ENCODE results near the gene PMFBP1. TPM values are rescaled to one million over a fixed set of nuclear protein-coding genes. Genes with fewer than 3 reads are reported as not detected.

The PMFBP1 gene
- polyA plus RNA-seq, 1 donor (not counting 4 experiments of a cell fraction or from before 2014, with no cell fraction given): 0.92 TPM

DNA sequence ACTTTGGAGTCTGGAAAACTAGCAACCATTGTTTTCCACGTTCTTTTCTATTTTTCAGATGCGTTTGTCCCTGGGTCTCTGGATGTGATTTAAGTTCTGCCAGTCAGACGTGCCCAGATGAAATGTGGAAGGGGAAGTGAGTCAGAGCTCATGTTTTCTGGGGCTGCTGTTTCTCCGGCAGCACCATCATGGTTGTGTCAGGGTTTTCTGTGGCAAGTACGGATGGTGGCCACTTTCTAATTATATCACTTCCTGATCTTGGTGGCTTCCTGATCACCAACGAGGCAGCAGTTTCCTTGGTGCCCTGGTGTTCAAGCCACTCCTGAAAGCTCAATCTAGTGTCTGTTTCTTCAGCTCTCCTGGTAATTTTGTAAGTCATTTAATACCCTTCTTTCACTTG is 31.4 kb upstream of the PMFBP1 start:
- Histone ChIP-seq H3K9me3 (ENCODE audit: control insufficient read depth, low read depth, low read length) (no peaks in the 10 kb centered on the region), H3K9ac (ENCODE audit: control insufficient read depth, extremely low read depth, insufficient read depth, low read length) (no peak overlapping the region), H3K4me3 (ENCODE audit: control insufficient read depth in 2 of 3, extremely low read depth in 1 of 3, insufficient read depth in 2 of 3, low read depth in 1 of 3, low read length in 3 of 3) (no peak overlapping the region), H3K9me1 (ENCODE audit: control insufficient read depth, extremely low read depth, insufficient read depth, low read length) (no peaks in the 10 kb centered on the region), H3K36me3 (ENCODE audit: control insufficient read depth in 2 of 2, extremely low read depth in 1 of 2, insufficient read depth in 2 of 2, low read length in 2 of 2) (no peaks in the 10 kb centered on the region), H3K27ac (ENCODE audit: control insufficient read depth, insufficient read depth, low read length) (peak overlapping the region; percentile 43), H3K4me1 (ENCODE audit: control insufficient read depth, extremely low read depth, insufficient read depth, low read length) (peaks cover 24% of the 10 kb centered on the region), H3K79me2 (ENCODE audit: control insufficient read depth, insufficient read depth, low read length) (no peaks in the 10 kb centered on the region), H4K20me1 (ENCODE audit: control insufficient read depth, extremely low read depth, insufficient read depth, low read length) (no peaks in the 10 kb centered on the region), H2AFZ (ENCODE audit: control insufficient read depth, low read length) (peak overlapping the region; percentile 75), H3K27me3 (ENCODE audit: control insufficient read depth, extremely low read depth, insufficient read depth, low read length) (no peaks in the 10 kb centered on the region), H3K4me2 (ENCODE audit: control insufficient read depth, extremely low read depth, insufficient read depth, low read depth, low read length) (peak overlapping the region; percentile 30)
- DNase-seq (ENCODE audit: low read depth, low spot score) (no peak), FAIRE-seq (peak; percentile 29)
- TF ChIP-seq, protein P1, sequence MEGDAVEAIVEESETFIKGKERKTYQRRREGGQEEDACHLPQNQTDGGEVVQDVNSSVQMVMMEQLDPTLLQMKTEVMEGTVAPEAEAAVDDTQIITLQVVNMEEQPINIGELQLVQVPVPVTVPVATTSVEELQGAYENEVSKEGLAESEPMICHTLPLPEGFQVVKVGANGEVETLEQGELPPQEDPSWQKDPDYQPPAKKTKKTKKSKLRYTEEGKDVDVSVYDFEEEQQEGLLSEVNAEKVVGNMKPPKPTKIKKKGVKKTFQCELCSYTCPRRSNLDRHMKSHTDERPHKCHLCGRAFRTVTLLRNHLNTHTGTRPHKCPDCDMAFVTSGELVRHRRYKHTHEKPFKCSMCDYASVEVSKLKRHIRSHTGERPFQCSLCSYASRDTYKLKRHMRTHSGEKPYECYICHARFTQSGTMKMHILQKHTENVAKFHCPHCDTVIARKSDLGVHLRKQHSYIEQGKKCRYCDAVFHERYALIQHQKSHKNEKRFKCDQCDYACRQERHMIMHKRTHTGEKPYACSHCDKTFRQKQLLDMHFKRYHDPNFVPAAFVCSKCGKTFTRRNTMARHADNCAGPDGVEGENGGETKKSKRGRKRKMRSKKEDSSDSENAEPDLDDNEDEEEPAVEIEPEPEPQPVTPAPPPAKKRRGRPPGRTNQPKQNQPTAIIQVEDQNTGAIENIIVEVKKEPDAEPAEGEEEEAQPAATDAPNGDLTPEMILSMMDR (optimal IDR thresholded peaks at IDR 0.05 in 1 of 3, IDR thresholded peaks at IDR 0.05 in 1 of 3, conservative IDR thresholded peaks at IDR 0.05 in 1 of 3; ENCODE audit: extremely low read depth in 1 of 3, insufficient read depth in 2 of 3, low read length in 3 of 3): no peak
- TF ChIP-seq EZH2 (IDR thresholded peaks at IDR 0.05; ENCODE audit: low read length): no peak
- dilution Hi-C loops (cut with MboI; ENCODE audit: extremely low pct_ligation_motif_present, low sequenced_read_pairs): no loop called here

DNA sequence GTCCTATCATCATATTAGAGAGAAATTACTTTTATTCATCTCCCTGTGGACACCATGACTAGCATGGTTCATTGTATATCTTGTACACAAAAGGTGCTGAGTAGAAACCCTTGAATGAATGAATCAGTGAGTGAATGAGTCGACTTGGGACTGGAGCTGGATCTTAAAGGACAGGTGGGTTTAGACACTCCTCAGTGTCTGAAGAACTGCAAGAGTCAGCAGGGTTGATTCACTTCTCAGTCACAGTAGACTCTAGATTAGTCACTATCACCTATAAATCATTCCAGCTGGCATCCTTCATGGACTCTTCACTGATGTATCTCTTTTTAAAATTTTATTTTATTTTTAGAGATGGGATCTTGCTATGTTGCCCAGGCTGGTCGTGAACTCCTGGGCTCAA is 30.1 kb upstream of the PMFBP1 start:
- Histone ChIP-seq H3K79me2 (ENCODE audit: control insufficient read depth, insufficient read depth, low read length) (no peaks in the 10 kb centered on the region), H3K4me2 (ENCODE audit: control insufficient read depth, extremely low read depth, insufficient read depth, low read depth, low read length) (peak overlapping the region; percentile 30), H3K36me3 (ENCODE audit: control insufficient read depth in 2 of 2, extremely low read depth in 1 of 2, insufficient read depth in 2 of 2, low read length in 2 of 2) (no peaks in the 10 kb centered on the region), H3K9ac (ENCODE audit: control insufficient read depth, extremely low read depth, insufficient read depth, low read length) (no peak overlapping the region), H3K9me1 (ENCODE audit: control insufficient read depth, extremely low read depth, insufficient read depth, low read length) (no peaks in the 10 kb centered on the region), H2AFZ (ENCODE audit: control insufficient read depth, low read length) (no peak overlapping the region), H3K9me3 (ENCODE audit: control insufficient read depth, low read depth, low read length) (no peaks in the 10 kb centered on the region), H3K27me3 (ENCODE audit: control insufficient read depth, extremely low read depth, insufficient read depth, low read length) (no peaks in the 10 kb centered on the region), H4K20me1 (ENCODE audit: control insufficient read depth, extremely low read depth, insufficient read depth, low read length) (no peaks in the 10 kb centered on the region), H3K4me1 (ENCODE audit: control insufficient read depth, extremely low read depth, insufficient read depth, low read length) (peaks cover 24% of the 10 kb centered on the region), H3K4me3 (ENCODE audit: control insufficient read depth in 2 of 3, extremely low read depth in 1 of 3, insufficient read depth in 2 of 3, low read depth in 1 of 3, low read length in 3 of 3) (no peak overlapping the region), H3K27ac (ENCODE audit: control insufficient read depth, insufficient read depth, low read length) (peak overlapping the region; percentile 2)
- dilution Hi-C loops (cut with MboI; ENCODE audit: extremely low pct_ligation_motif_present, low sequenced_read_pairs): no loop called here
- DNase-seq (ENCODE audit: low read depth, low spot score) (peak; percentile 66), FAIRE-seq (no peak)
- TF ChIP-seq, protein P1 (optimal IDR thresholded peaks at IDR 0.05 in 1 of 3, IDR thresholded peaks at IDR 0.05 in 1 of 3, conservative IDR thresholded peaks at IDR 0.05 in 1 of 3; ENCODE audit: extremely low read depth in 1 of 3, insufficient read depth in 2 of 3, low read length in 3 of 3): no peak
- no peak for TF ChIP-seq EZH2 (IDR thresholded peaks at IDR 0.05; ENCODE audit: low read length)

Data from keratinocyte (primary cell).